Trophoblast cell (in vitro differentiated cells and primary cell): ENCODE data around the gene LRRC40.

Experiments
- DNase-seq, 2 donors: peaks; one replicate each; pipeline ENCODE4 v3.0.0-alpha.2; 2016
- H2AFZ ChIP-seq: 2 replicates; pipeline ENCODE4 v1.6.1; 2013; ENCODE audit warnings: low read length, moderate library complexity, mild to moderate bottlenecking; ENCODE audit not compliant: insufficient read depth, poor library complexity
- H2AK5ac ChIP-seq: 2 replicates; pipeline ENCODE4 v1.6.1; 2013; ENCODE audit warnings: mild to moderate bottlenecking, low read length
- H2BK120ac ChIP-seq: 2 replicates; pipeline ENCODE4 v1.6.1; 2013; ENCODE audit warnings: low read length, mild to moderate bottlenecking, moderate library complexity; ENCODE audit not compliant: insufficient read depth, poor library complexity
- H2BK12ac ChIP-seq: 2 replicates; pipeline ENCODE4 v1.6.1; 2013; ENCODE audit warnings: mild to moderate bottlenecking, low read length, moderate library complexity
- H2BK5ac ChIP-seq: 2 replicates; pipeline ENCODE4 v1.6.1; 2013; ENCODE audit warnings: low read length, low read depth, moderate library complexity, mild to moderate bottlenecking; ENCODE audit not compliant: poor library complexity
- H3K14ac ChIP-seq: 2 replicates; pipeline ENCODE4 v1.6.1; 2013; ENCODE audit warnings: mild to moderate bottlenecking, low read length
- H3K18ac ChIP-seq: 2 replicates; pipeline ENCODE4 v1.6.1; 2013; ENCODE audit warnings: mild to moderate bottlenecking, low read length
- H3K23ac ChIP-seq: 2 replicates; pipeline ENCODE4 v1.6.1; 2013; ENCODE audit warnings: low read length
- H3K27ac ChIP-seq: 2 replicates; pipeline ENCODE4 v1.5.1; 2013; ENCODE audit warnings: low read depth, mild to moderate bottlenecking, inconsistent platforms, low read length, moderate library complexity
- H3K27me3 ChIP-seq: 2 replicates; pipeline ENCODE4 v1.6.1; 2013; ENCODE audit warnings: inconsistent platforms, mild to moderate bottlenecking, low read length, moderate library complexity; ENCODE audit not compliant: insufficient read depth
- H3K36me3 ChIP-seq, 2 experiments: 1 replicate in 1 of 2; 2 replicates in 1 of 2; pipeline ENCODE4 v1.6.1; 2013; ENCODE audit warnings: low read length in 2 of 2, mild to moderate bottlenecking in 2 of 2, moderate library complexity in 1 of 2; ENCODE audit not compliant: insufficient read depth in 2 of 2, control insufficient read depth in 1 of 2
- H3K4ac ChIP-seq: 2 replicates; pipeline ENCODE4 v1.6.1; 2013; ENCODE audit warnings: low read depth, mild to moderate bottlenecking, low read length, moderate library complexity
- H3K4me1 ChIP-seq, 2 experiments: 1 replicate in 1 of 2; 2 replicates in 1 of 2; pipeline ENCODE4 v1.6.1; 2013; ENCODE audit warnings: low read length in 2 of 2, mild to moderate bottlenecking in 2 of 2, moderate library complexity in 1 of 2; ENCODE audit not compliant: insufficient read depth in 2 of 2, control insufficient read depth in 1 of 2
- H3K4me2 ChIP-seq: 2 replicates; pipeline ENCODE4 v1.6.1; 2013; ENCODE audit warnings: inconsistent platforms, mild to moderate bottlenecking, low read length, moderate library complexity
- H3K4me3 ChIP-seq: 2 replicates; pipeline ENCODE4 v1.5.1; 2013; ENCODE audit warnings: mild to moderate bottlenecking, low read depth, low read length, inconsistent platforms
- H3K79me1 ChIP-seq: one replicate; pipeline ENCODE4 v1.6.1; 2013; ENCODE audit warnings: low read length
- H3K79me2 ChIP-seq: 2 replicates; pipeline ENCODE4 v1.6.1; 2013; ENCODE audit warnings: low read length, mild to moderate bottlenecking; ENCODE audit not compliant: control insufficient read depth, insufficient read depth, poor library complexity
- H3K9ac ChIP-seq: 2 replicates; pipeline ENCODE4 v1.6.1; 2013; ENCODE audit warnings: mild to moderate bottlenecking, low read length
- H3K9me3 ChIP-seq: 2 replicates; pipeline ENCODE4 v1.6.1; 2013; ENCODE audit warnings: low read depth, mild to moderate bottlenecking, control low read depth, inconsistent platforms, low read length; ENCODE audit not compliant: insufficient read depth
- H4K12ac ChIP-seq: 2 replicates; pipeline ENCODE4 v1.6.1; 2013; ENCODE audit warnings: low read depth, mild to moderate bottlenecking, low read length, moderate library complexity
- H4K8ac ChIP-seq: 2 replicates; pipeline ENCODE4 v1.6.1; 2013; ENCODE audit warnings: low read depth, mild to moderate bottlenecking, low read length, moderate library complexity
- H4K91ac ChIP-seq: one replicate; pipeline ENCODE4 v1.6.1; 2013; ENCODE audit warnings: low read depth, mild to moderate bottlenecking, low read length, moderate library complexity
- WGBS: extraction: QIAGEN DNeasy Blood & Tissue Kit; methylation state at CpG from one replicate; pipeline ENCODE4 v1.1.7; 2013; ENCODE audit warnings: missing lambda C conversion rate; ENCODE audit not compliant: insufficient read length, insufficient coverage; ENCODE audit errors: extremely low coverage; 5-methylcytosine and 5-hydroxymethylcytosine counted together

Gene LRRC40

GRCh38 chr1:70239940-70240339 lies 34.6 kb upstream of the LRRC40 start:
- Histone ChIP-seq H3K18ac (no peak overlapping the region), H4K91ac (no peak overlapping the region), H3K9me3 (no peaks in the 10 kb centered on the region), H3K4me1 (no peaks in the 10 kb centered on the region), H4K8ac (no peak overlapping the region), H3K79me1 (no peaks in the 10 kb centered on the region), H2BK120ac (no peak overlapping the region), H2AFZ (no peak overlapping the region), H3K9ac (no peak overlapping the region), H3K79me2 (no peaks in the 10 kb centered on the region), H3K14ac (no peak overlapping the region), H3K4ac (no peak overlapping the region), H3K36me3 (peaks cover 30 to 41% of the 10 kb centered on the region in 2 experiments), H2AK5ac (no peak overlapping the region), H3K4me2 (no peak overlapping the region), H4K12ac (no peak overlapping the region), H2BK12ac (no peak overlapping the region), H3K27ac (no peak overlapping the region), H2BK5ac (no peak overlapping the region), H3K27me3 (no peaks in the 10 kb centered on the region), H3K4me3 (no peak overlapping the region), H3K23ac (no peak overlapping the region)
- no peak for DNase-seq

GRCh38 chr1:70234733-70235132 lies 29.4 kb upstream of the LRRC40 start:
- peaks cover 19 to 32% of the 10 kb centered on the region in 2 experiments for H3K36me3 ChIP-seq
- H3K79me2 ChIP-seq, result no peaks in the 10 kb centered on the region
- no peak overlapping the region for H3K27ac ChIP-seq
- H3K14ac ChIP-seq, result no peak overlapping the region
- no peak overlapping the region for H4K12ac ChIP-seq
- H4K91ac ChIP-seq, result no peak overlapping the region
- H3K9ac ChIP-seq, result no peak overlapping the region
- H3K4me1 ChIP-seq, result no peaks in the 10 kb centered on the region
- no peak overlapping the region for H3K4me2 ChIP-seq
- no peak overlapping the region for H2BK12ac ChIP-seq
- no peak overlapping the region for H3K18ac ChIP-seq
- no peak overlapping the region for H3K4ac ChIP-seq
- H3K79me1 ChIP-seq, result no peaks in the 10 kb centered on the region
- no peaks in the 10 kb centered on the region for H3K9me3 ChIP-seq
- no peak overlapping the region for H2BK120ac ChIP-seq
- no peak overlapping the region for H2BK5ac ChIP-seq
- no peak overlapping the region for H3K23ac ChIP-seq
- no peak overlapping the region for H2AK5ac ChIP-seq
- no peak overlapping the region for H2AFZ ChIP-seq
- no peak overlapping the region for H4K8ac ChIP-seq
- H3K27me3 ChIP-seq, result no peaks in the 10 kb centered on the region
- DNase-seq, result no peak
- H3K4me3 ChIP-seq, result no peak overlapping the region

- no peak overlapping the region for H3K4ac ChIP-seq
- no peak overlapping the region for H3K27ac ChIP-seq
- H3K4me3 ChIP-seq, result no peak overlapping the region
- no peak overlapping the region for H3K9ac ChIP-seq
- no peak overlapping the region for H3K4me2 ChIP-seq
- no peak for DNase-seq
- H3K4me1 ChIP-seq, result no peaks in the 10 kb centered on the region
- H2BK120ac ChIP-seq, result no peak overlapping the region
- H3K23ac ChIP-seq, result no peak overlapping the region
- peaks cover 11 to 23% of the 10 kb centered on the region in 2 experiments for H3K36me3 ChIP-seq
- no peak overlapping the region for H3K18ac ChIP-seq
- no peak overlapping the region for H4K12ac ChIP-seq
- no peak overlapping the region for H3K14ac ChIP-seq
- H2BK12ac ChIP-seq, result no peak overlapping the region
- no peak overlapping the region for H2AK5ac ChIP-seq
- no peak overlapping the region for H2BK5ac ChIP-seq
- no CpG with 5 or more reads among the region's 4 CpGs for WGBS
- no peaks in the 10 kb centered on the region for H3K9me3 ChIP-seq
- H3K79me1 ChIP-seq, result no peaks in the 10 kb centered on the region
- no peak overlapping the region for H2AFZ ChIP-seq
- H3K27me3 ChIP-seq, result no peaks in the 10 kb centered on the region
- H4K91ac ChIP-seq, result no peak overlapping the region
- no peaks in the 10 kb centered on the region for H3K79me2 ChIP-seq
- H4K8ac ChIP-seq, result no peak overlapping the region
Observed at GRCh38 chr1:70231475-70231874, 26.1 kb upstream of the LRRC40 start.

- peaks cover 6 to 16% of the 10 kb centered on the region in 2 experiments for H3K36me3 ChIP-seq
- no CpG with 5 or more reads among the region's 2 CpGs for WGBS
- no peak overlapping the region for H4K12ac ChIP-seq
- no peak for DNase-seq
- H2BK5ac ChIP-seq, result no peak overlapping the region
- no peak overlapping the region for H2AK5ac ChIP-seq
- H4K8ac ChIP-seq, result no peak overlapping the region
- H3K79me1 ChIP-seq, result no peaks in the 10 kb centered on the region
- H2BK12ac ChIP-seq, result no peak overlapping the region
- H3K4me2 ChIP-seq, result no peak overlapping the region
- H3K4ac ChIP-seq, result no peak overlapping the region
- no peak overlapping the region for H3K27ac ChIP-seq
- no peak overlapping the region for H3K23ac ChIP-seq
- H3K18ac ChIP-seq, result no peak overlapping the region
- H3K27me3 ChIP-seq, result no peaks in the 10 kb centered on the region
- H4K91ac ChIP-seq, result no peak overlapping the region
- no peak overlapping the region for H3K4me3 ChIP-seq
- H3K79me2 ChIP-seq, result no peaks in the 10 kb centered on the region
- H3K9ac ChIP-seq, result no peak overlapping the region
- H3K4me1 ChIP-seq, result no peaks in the 10 kb centered on the region
- H2BK120ac ChIP-seq, result no peak overlapping the region
- H3K14ac ChIP-seq, result no peak overlapping the region
- H3K9me3 ChIP-seq, result no peaks in the 10 kb centered on the region
- no peak overlapping the region for H2AFZ ChIP-seq
Observed at GRCh38 chr1:70228670-70229069, 23.3 kb upstream of the LRRC40 start.

- no peak overlapping the region for H2BK5ac ChIP-seq
- no CpG with 5 or more reads among the region's 1 CpG for WGBS
Observed at GRCh38 chr1:70227439-70227838, 22.1 kb upstream of the LRRC40 start.

More at GRCh38 chr1:70227439-70227838, 22.1 kb upstream of the LRRC40 start:
- H3K79me1 ChIP-seq, result no peaks in the 10 kb centered on the region
- H3K18ac ChIP-seq, result no peak overlapping the region
- H2AFZ ChIP-seq, result no peak overlapping the region
- H3K4ac ChIP-seq, result no peak overlapping the region
- no peaks in the 10 kb centered on the region for H3K79me2 ChIP-seq
- no peak overlapping the region for H4K8ac ChIP-seq
- no peaks in the 10 kb centered on the region for H3K27me3 ChIP-seq
- no peak overlapping the region for H2AK5ac ChIP-seq
- no peak overlapping the region for H2BK12ac ChIP-seq
- no peak overlapping the region for H3K27ac ChIP-seq
- H3K23ac ChIP-seq, result no peak overlapping the region
- no peak overlapping the region for H3K4me2 ChIP-seq
- no peak overlapping the region for H4K91ac ChIP-seq
- H3K36me3 ChIP-seq, result peaks cover 2 to 14% of the 10 kb centered on the region in 2 experiments
- no peak overlapping the region for H2BK120ac ChIP-seq
- no peak overlapping the region for H4K12ac ChIP-seq
- no peaks in the 10 kb centered on the region for H3K4me1 ChIP-seq
- DNase-seq, result no peak
- H3K4me3 ChIP-seq, result no peak overlapping the region
- H3K9me3 ChIP-seq, result no peaks in the 10 kb centered on the region
- H3K14ac ChIP-seq, result no peak overlapping the region
- no peak overlapping the region for H3K9ac ChIP-seq
